Naive thymus-derived CD4-positive, alpha-beta T cell (primary cell): Measurements from ENCODE around the gene ENKD1. TPM values are rescaled to one million over a fixed set of nuclear protein-coding genes. Genes with fewer than 3 reads are reported as not detected.

ENCODE experiments used
- ATAC-seq: fragments of 150-1000 bp; cut with Tn5 transposase; 2 replicates; pipeline ENCODE4 v1.10.0; 2021; ENCODE audit warnings: mild to moderate bottlenecking, moderate library complexity
- CTCF ChIA-PET: fragments of 350-600 bp; sonication (Branson Sonifier 250); formaldehyde crosslinking; loops from one replicate; lab custom pipeline; 2021; ENCODE audit warnings: antibody characterized with exemption; lab: Charles Lee
- POLR2A ChIA-PET: fragments of 350-600 bp; sonication (Branson Sonifier 250); formaldehyde crosslinking; loops from one replicate; lab custom pipeline; 2021; ENCODE audit warnings: antibody characterized with exemption, inconsistent platforms; lab: Charles Lee
- DNase-seq, 9 donors: peaks; one replicate each; pipeline versions ENCODE4 v3.0.0 to v3.0.0-alpha.2; 2020 to 2022; ENCODE audit warnings: mixed read lengths in 1 of 9
- H3K27ac ChIP-seq: one replicate; pipeline ENCODE4 v1.7.0; 2013; ENCODE audit warnings: mild to moderate bottlenecking, low read depth, low read length, moderate library complexity
- H3K27me3 ChIP-seq, 2 donors: one replicate each; pipeline ENCODE4 v1.7.0; 2013; ENCODE audit warnings: low read length in 2 of 2, mild to moderate bottlenecking in 2 of 2, moderate library complexity in 2 of 2; ENCODE audit not compliant: control insufficient read depth in 2 of 2, insufficient read depth in 2 of 2
- H3K36me3 ChIP-seq, 3 experiments: 1 replicate in 2 of 3; 2 replicates in 1 of 3; pipeline ENCODE4 v1.7.0; 2013; ENCODE audit warnings: low read length in 3 of 3, mild to moderate bottlenecking in 3 of 3, moderate library complexity in 1 of 3; ENCODE audit not compliant: insufficient read depth in 3 of 3, control insufficient read depth in 2 of 3
- H3K4me1 ChIP-seq, 2 donors: one replicate each; pipeline ENCODE4 v1.7.0; 2013; ENCODE audit warnings: low read length in 2 of 2, mild to moderate bottlenecking in 2 of 2, moderate library complexity in 1 of 2; ENCODE audit not compliant: control insufficient read depth in 2 of 2, insufficient read depth in 2 of 2
- H3K4me3 ChIP-seq: 2 replicates; pipeline ENCODE4 v1.7.0; 2013; ENCODE audit warnings: mild to moderate bottlenecking, low read length
- H3K9me3 ChIP-seq, 3 experiments: 1 replicate in 2 of 3; 2 replicates in 1 of 3; pipeline ENCODE4 v1.7.0; 2013; ENCODE audit warnings: low read length in 3 of 3; ENCODE audit not compliant: control insufficient read depth in 2 of 3
- H3K27ac Mint-ChIP-seq, 9 donors: one replicate each; pipeline ENCODE4 v1.8.0; 2020 to 2022; ENCODE audit warnings: mixed read lengths in 9 of 9, mild to moderate bottlenecking in 8 of 9, moderate library complexity in 5 of 9, inconsistent platforms in 2 of 9
- H3K27me3 Mint-ChIP-seq, 5 donors: one replicate each; pipeline ENCODE4 v1.8.0; 2021 to 2022; ENCODE audit warnings: mixed read lengths in 5 of 5, mild to moderate bottlenecking in 1 of 5
- H3K36me3 Mint-ChIP-seq, 5 donors: one replicate each; pipeline ENCODE4 v1.8.0; 2020 to 2022; ENCODE audit warnings: mixed read lengths in 5 of 5, mild to moderate bottlenecking in 3 of 5, inconsistent platforms in 1 of 5
- H3K4me1 Mint-ChIP-seq, 7 donors: one replicate each; pipeline ENCODE4 v1.8.0; 2020 to 2022; ENCODE audit warnings: mixed read lengths in 7 of 7, mild to moderate bottlenecking in 3 of 7, inconsistent platforms in 1 of 7
- H3K4me3 Mint-ChIP-seq, 10 donors: one replicate each; pipeline ENCODE4 v1.8.0; 2020 to 2022; ENCODE audit warnings: mild to moderate bottlenecking in 10 of 10, mixed read lengths in 10 of 10, moderate library complexity in 6 of 10, inconsistent platforms in 2 of 10
- H3K9me3 Mint-ChIP-seq, 11 donors: one replicate each; pipeline ENCODE4 v1.8.0; 2020 to 2022; ENCODE audit warnings: mixed read lengths in 11 of 11, mild to moderate bottlenecking in 4 of 11, inconsistent platforms in 1 of 11, moderate library complexity in 1 of 11
- intact Hi-C, 2 donors: fragments of 100-400 bp; cut with micrococcal nuclease; formaldehyde crosslinking; loops; one replicate each; pipeline ENCODE4 v1.15.1; 2023
- polyA plus RNA-seq, 2 donors: library from polyadenylated mRNA; unstranded; fragments of 300-500 nt; fragmentation: Illumina TruSeq; gene quantifications; one replicate each; pipeline ENCODE4 v1.2.3, GENCODE V29; 2021
- total RNA-seq, 6 experiments: library from RNA in 5 of 6; stranded (reverse) in 5 of 6; gene quantifications; 1 replicate in 5 of 6; 2 replicates in 1 of 6; pipeline ENCODE4 v1.2.3 and lab custom pipeline; 2021 to 2026

Gene ENKD1
- total and polyA plus RNA-seq, 7 experiments from 2014 or later = 1.1 to 8.3 (median 5.8) TPM

DNA sequence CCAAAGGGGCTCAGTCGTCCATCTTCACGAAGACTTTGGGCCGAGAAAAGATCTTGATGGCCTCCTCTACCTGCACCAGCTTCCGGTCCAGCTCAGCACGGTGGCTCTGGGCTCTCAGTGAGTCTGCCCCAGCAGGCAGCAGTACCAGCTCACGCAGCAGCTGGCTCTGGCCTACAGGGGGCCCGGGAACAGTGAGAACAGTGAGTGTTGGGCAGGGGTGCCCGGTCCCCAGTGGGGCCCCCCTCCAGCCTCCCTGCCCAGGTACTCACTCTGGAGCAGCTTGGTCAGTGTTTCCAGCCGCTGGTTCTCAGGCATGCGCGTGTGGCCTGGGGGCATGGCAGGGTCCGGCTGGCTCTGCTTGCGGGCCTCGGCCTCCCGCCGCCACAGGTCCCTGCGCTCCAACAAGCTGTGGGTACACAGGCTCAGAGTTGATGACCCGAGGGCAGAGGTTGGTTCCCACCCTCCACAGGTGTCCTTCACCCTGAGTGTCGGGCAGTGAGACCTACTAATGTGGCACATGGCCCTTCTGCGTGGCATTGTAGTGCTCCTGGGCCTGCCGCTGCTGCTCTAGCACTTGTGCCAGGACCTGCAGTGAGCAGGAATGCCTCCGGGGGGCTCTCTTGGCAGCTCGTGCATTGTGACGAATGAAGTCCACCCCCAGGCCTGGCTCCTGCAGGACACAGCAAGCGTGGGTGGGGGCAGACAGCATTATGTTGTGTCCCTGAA lies 3.2 kb downstream of the ENKD1 start:
- H3K4me1 Mint-ChIP-seq = peaks cover 15 to 48% (median 28%) of the 10 kb centered on the region in 7 donors

DNA sequence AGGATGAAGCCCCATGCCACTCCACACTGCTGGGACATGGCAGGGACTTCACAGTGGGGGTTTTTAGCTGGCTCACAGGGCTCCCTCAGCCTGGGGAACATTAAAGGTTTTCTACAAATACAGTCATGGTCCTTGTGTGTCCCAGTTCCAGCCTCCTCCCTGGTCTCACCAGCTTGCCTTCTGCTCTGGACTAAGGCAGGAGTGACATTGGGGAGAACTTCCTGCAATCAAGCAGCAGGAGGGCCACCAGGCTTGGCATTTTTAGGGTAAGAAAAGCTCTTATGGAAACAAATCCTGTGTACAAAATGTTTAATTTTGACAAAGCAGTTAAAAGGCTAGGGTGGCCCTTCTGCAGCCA lies 3.9 kb downstream of the ENKD1 start:
- H3K27me3 Mint-ChIP-seq = no peaks in the 10 kb centered on the region
- peaks cover 0 to 3% (median 0%) of the 10 kb centered on the region in 11 donors for H3K9me3 Mint-ChIP-seq
- peak overlapping the region in 1 of 10 donors; percentile 9 for H3K4me3 Mint-ChIP-seq
- H3K4me3 ChIP-seq = no peak overlapping the region
- no peak overlapping the region for H3K27ac ChIP-seq
- no peak for ATAC-seq
- peaks cover 12 to 49% (median 23%) of the 10 kb centered on the region in 7 donors for H3K4me1 Mint-ChIP-seq
- peak overlapping the region in 2 of 9 donors; percentile 62 to 78 for H3K27ac Mint-ChIP-seq
- peaks cover 0 to 4% (median 0%) of the 10 kb centered on the region in 5 donors for H3K36me3 Mint-ChIP-seq
- H3K4me1 ChIP-seq = peaks cover 18 to 24% of the 10 kb centered on the region in 2 donors
- H3K27me3 ChIP-seq = no peaks in the 10 kb centered on the region
- peaks cover 0 to 16% (median 0%) of the 10 kb centered on the region in 3 experiments for H3K36me3 ChIP-seq
- DNase-seq = no peak
- CTCF ChIA-PET = interaction anchor here (1.4 to 3.1 kb wide), 4 partner anchors 18 to 142 kb away, joined by 3 to 17 read pairs (median 6); partner anchors contain the start of gene CARMIL2
- POLR2A ChIA-PET = interaction anchor here (0.6 to 2.0 kb wide), 8 partner anchors 10 to 412 kb away, joined by 3 to 6 read pairs (median 4); partner anchors contain the start of gene CARMIL2
- intact Hi-C loops = loop anchor here (10.0 kb wide), 4 partner anchors 172 to 572 kb away; partner anchors contain the start of genes ESRP2 (in 1 of the 2) and PSKH1 (in 1 of the 2)
- no peaks in the 10 kb centered on the region for H3K9me3 ChIP-seq

More for the DNA sequence above, 3.2 kb downstream of the ENKD1 start:
- no peak overlapping the region for H3K4me3 ChIP-seq
- H3K36me3 ChIP-seq = peaks cover 0 to 9% (median 0%) of the 10 kb centered on the region in 3 experiments
- ChIA-PET CTCF (interaction anchor here (0.6 to 3.1 kb wide), 5 partner anchors 19 to 424 kb away, joined by 3 to 17 read pairs (median 6); partner anchors contain the start of gene CARMIL2), POLR2A (interaction anchor here (0.6 to 2.0 kb wide), 12 partner anchors 9 to 411 kb away, joined by 3 to 6 read pairs (median 4); partner anchors contain the start of genes CARMIL2 and CTCF)
- H3K4me1 ChIP-seq = peaks cover 20 to 29% of the 10 kb centered on the region in 2 donors
- no peak overlapping the region for H3K27ac ChIP-seq
- H3K9me3 ChIP-seq = no peaks in the 10 kb centered on the region
- DNase-seq (peak in 1 of 9 donors; percentile 18), ATAC-seq (no peak)
- H3K4me3 Mint-ChIP-seq = peak overlapping the region in 3 of 10 donors; percentile 8 to 35 (median 35)
- no peaks in the 10 kb centered on the region for H3K27me3 Mint-ChIP-seq
- no peaks in the 10 kb centered on the region for H3K27me3 ChIP-seq
- H3K27ac Mint-ChIP-seq = peak overlapping the region in 3 of 9 donors; percentile 59 to 78 (median 72)
- intact Hi-C loops = loop anchor here (10.0 kb wide), 4 partner anchors 171 to 571 kb away; partner anchors contain the start of genes ESRP2 (in 1 of the 2) and PSKH1 (in 1 of the 2)
- H3K9me3 Mint-ChIP-seq = peaks cover 0 to 3% (median 0%) of the 10 kb centered on the region in 11 donors
- peaks cover 0 to 4% (median 0%) of the 10 kb centered on the region in 5 donors for H3K36me3 Mint-ChIP-seq

DNA sequence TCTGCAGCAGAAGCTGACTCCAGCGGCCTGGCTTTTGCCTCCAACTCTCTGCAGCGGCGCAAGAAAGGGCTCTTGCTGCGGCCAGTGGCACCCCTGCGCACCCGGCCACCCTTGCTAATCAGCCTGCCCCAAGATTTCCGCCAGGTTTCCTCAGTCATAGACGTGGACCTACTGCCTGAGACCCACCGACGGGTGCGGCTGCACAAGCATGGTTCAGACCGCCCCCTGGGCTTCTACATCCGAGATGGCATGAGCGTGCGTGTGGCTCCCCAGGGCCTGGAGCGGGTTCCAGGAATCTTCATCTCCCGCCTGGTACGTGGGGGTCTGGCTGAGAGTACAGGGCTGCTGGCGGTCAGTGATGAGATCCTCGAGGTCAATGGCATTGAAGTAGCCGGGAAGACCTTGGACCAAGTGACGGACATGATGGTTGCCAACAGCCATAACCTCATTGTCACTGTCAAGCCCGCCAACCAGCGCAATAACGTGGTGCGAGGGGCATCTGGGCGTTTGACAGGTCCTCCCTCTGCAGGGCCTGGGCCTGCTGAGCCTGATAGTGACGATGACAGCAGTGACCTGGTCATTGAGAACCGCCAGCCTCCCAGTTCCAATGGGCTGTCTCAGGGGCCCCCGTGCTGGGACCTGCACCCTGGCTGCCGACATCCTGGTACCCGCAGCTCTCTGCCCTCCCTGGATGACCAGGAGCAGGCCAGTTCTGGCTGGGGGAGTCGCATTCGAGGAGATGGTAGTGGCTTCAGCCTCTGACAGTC lies 4.5 kb downstream of the ENKD1 start:
- no peaks in the 10 kb centered on the region for H3K27me3 ChIP-seq
- Mint-ChIP-seq H3K9me3 (peaks cover 0 to 3% (median 0%) of the 10 kb centered on the region in 11 donors), H3K4me1 (peaks cover 11 to 45% (median 22%) of the 10 kb centered on the region in 7 donors), H3K27me3 (no peaks in the 10 kb centered on the region), H3K36me3 (peaks cover 0 to 4% (median 0%) of the 10 kb centered on the region in 5 donors), H3K27ac (peak overlapping the region in 7 of 9 donors; percentile 29 to 98 (median 95)), H3K4me3 (peak overlapping the region; percentile 88 to 97 (median 92))
- no peak overlapping the region for H3K4me3 ChIP-seq
- intact Hi-C loops = loop anchor here (2.0 to 10.0 kb wide), 7 partner anchors 17 to 573 kb away; partner anchors contain the start of genes CARMIL2 (in 1 of the 2), ESRP2 (in 1 of the 2), PSKH1 (in 1 of the 2) and PSMB10 (in 1 of the 2)
- ATAC-seq (no peak), DNase-seq (no peak)
- CTCF ChIA-PET = interaction anchor here (1.4 to 3.1 kb wide), 5 partner anchors 17 to 141 kb away, joined by 3 to 17 read pairs (median 6); partner anchors contain the start of gene CARMIL2
- peak overlapping the region; percentile 97 for H3K27ac ChIP-seq
- peaks cover 0 to 22% (median 0%) of the 10 kb centered on the region in 3 experiments for H3K36me3 ChIP-seq
- POLR2A ChIA-PET = interaction anchor here (0.7 to 4.7 kb wide), 6 partner anchors 11 to 141 kb away, joined by 3 to 48 read pairs (median 4); partner anchors contain the start of genes CARMIL2 and CTCF
- no peaks in the 10 kb centered on the region for H3K9me3 ChIP-seq
- H3K4me1 ChIP-seq = peaks cover 12 to 18% of the 10 kb centered on the region in 2 donors

DNA sequence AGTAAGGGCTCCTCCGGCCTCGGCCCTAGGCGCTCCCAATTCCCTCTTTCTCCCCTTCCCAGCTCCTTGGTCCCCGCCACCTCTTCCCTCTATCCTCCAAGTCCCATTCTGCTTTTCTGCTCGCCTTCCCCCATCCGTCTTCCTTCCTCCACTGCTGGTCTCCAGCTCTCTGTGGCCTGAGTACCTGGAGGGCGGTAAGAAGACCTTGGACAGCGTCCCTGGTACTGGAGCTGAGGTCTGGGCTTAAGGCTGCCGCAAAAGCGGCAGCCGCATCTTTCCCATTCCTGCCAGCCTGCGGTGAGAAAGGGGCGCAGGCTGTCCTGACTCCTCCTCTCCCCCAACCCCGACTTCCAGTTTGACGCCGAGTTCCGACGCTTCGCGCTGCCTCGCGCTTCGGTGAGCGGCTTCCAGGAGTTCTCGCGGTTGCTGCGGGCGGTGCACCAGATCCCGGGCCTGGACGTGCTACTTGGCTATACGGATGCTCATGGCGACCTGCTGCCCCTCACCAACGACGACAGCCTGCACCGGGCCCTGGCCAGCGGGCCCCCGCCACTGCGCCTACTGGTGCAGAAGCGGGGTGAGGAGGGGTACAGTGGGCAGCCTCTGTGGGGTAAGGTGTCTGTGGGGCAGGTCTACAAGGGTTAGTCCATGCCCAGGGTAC lies 5.3 kb downstream of the ENKD1 start:
- ChIA-PET CTCF (interaction anchor here (1.4 to 2.0 kb wide), 3 partner anchors 11 to 114 kb away, joined by 4 to 8 read pairs (median 6); partner anchors contain the start of gene CTCF), POLR2A (interaction anchor here (1.1 to 6.6 kb wide), 6 partner anchors 9 to 185 kb away, joined by 3 to 84 read pairs (median 6); partner anchors contain the start of genes CARMIL2, CTCF, GFOD2 and NUTF2)
- no peaks in the 10 kb centered on the region for H3K9me3 ChIP-seq
- Mint-ChIP-seq H3K36me3 (peaks cover 0 to 4% (median 0%) of the 10 kb centered on the region in 5 donors), H3K4me1 (peaks cover 11 to 41% (median 22%) of the 10 kb centered on the region in 7 donors), H3K27ac (peak overlapping the region; percentile 84 to 98 (median 95)), H3K4me3 (peak overlapping the region; percentile 88 to 97 (median 92)), H3K9me3 (peaks cover 0 to 3% (median 0%) of the 10 kb centered on the region in 11 donors), H3K27me3 (no peaks in the 10 kb centered on the region)
- no peak for ATAC-seq
- intact Hi-C loops = loop anchor here (2.0 to 10.0 kb wide), 7 partner anchors 16 to 574 kb away; partner anchors contain the start of genes CARMIL2 (in 1 of the 2), ESRP2 (in 1 of the 2), PSKH1 (in 1 of the 2) and PSMB10 (in 1 of the 2)
- peaks cover 0 to 30% (median 0%) of the 10 kb centered on the region in 3 experiments for H3K36me3 ChIP-seq
- DNase-seq = peak in 3 of 9 donors; percentile 41 to 45 (median 43)
- H3K4me3 ChIP-seq = peak overlapping the region; percentile 65
- peak overlapping the region; percentile 97 for H3K27ac ChIP-seq
- H3K4me1 ChIP-seq = peaks cover 11 to 17% of the 10 kb centered on the region in 2 donors
- H3K27me3 ChIP-seq = no peaks in the 10 kb centered on the region

GRCh38 chr16:67660564-67661028 lies 6.0 kb downstream of the ENKD1 start, which contains the start of gene PARD6A:
PARD6A (plus strand) TSS chr16:67660960; CDS start chr16:67661039, 79 bp downstream.
- ChIA-PET POLR2A (interaction anchor here (0.9 to 6.6 kb wide), 17 partner anchors 8 to 186 kb away, joined by 3 to 84 read pairs (median 4); partner anchors contain the start of genes ATP6V0D1, CARMIL2, CTCF and GFOD2), CTCF (interaction anchor here (0.6 to 3.1 kb wide), 6 partner anchors 12 to 129 kb away, joined by 3 to 19 read pairs (median 6); partner anchors contain the start of genes CARMIL2 and CTCF)
- Histone ChIP-seq H3K4me1 (peaks cover 11 to 17% of the 10 kb centered on the region in 2 donors), H3K36me3 (peaks cover 0 to 36% (median 0%) of the 10 kb centered on the region in 3 experiments), H3K4me3 (peak within 1 kb of the TSS; percentile 99), H3K27ac (peak within 1 kb of the TSS; percentile 97), H3K9me3 (no peaks in the 10 kb centered on the region), H3K27me3 (no peaks in the 10 kb centered on the region)
- peak within 1 kb of the TSS; percentile 84 to 98 (median 97) for H3K27ac Mint-ChIP-seq
- intact Hi-C loops = loop anchor here (1.0 to 10.0 kb wide), 20 partner anchors 8 to 574 kb away; partner anchors contain the start of genes ATP6V0D1 (in 2 of the 2), CARMIL2 (in 2 of the 2), CTCF (in 2 of the 2) and PSKH1 (in 2 of the 2)
- peak; percentile 81 to 95 (median 93) for DNase-seq
- no peaks in the 10 kb centered on the region for H3K27me3 Mint-ChIP-seq
- H3K36me3 Mint-ChIP-seq = peaks cover 0 to 5% (median 2%) of the 10 kb centered on the region in 5 donors
- H3K4me1 Mint-ChIP-seq = peaks cover 15 to 40% (median 22%) of the 10 kb centered on the region in 7 donors
- H3K4me3 Mint-ChIP-seq = peak within 1 kb of the TSS; percentile 90 to 97 (median 94)
- peaks cover 0 to 3% (median 0%) of the 10 kb centered on the region in 11 donors for H3K9me3 Mint-ChIP-seq
- ATAC-seq = peak; percentile 89
